HG02623 (cell line): ENCODE data around the gene NPM1.
"Not testable (repeated sequence)": the region's sequence is repeated elsewhere in the genome, so short reads cannot be mapped to it uniquely, and the experiment has no call there.

Experiments
- ATAC-seq: cut with Tn5 transposase; IDR thresholded peaks from one replicate; pipeline ENCODE4 v1.9.1; 2021; ENCODE audit warnings: moderate library complexity; ENCODE audit not compliant: unreplicated experiment

NPM1 gene

GRCh38 chr5:171386006-171386671 lies 1.5 kb upstream of the NPM1 start:
- ATAC-seq = no peak

DNA sequence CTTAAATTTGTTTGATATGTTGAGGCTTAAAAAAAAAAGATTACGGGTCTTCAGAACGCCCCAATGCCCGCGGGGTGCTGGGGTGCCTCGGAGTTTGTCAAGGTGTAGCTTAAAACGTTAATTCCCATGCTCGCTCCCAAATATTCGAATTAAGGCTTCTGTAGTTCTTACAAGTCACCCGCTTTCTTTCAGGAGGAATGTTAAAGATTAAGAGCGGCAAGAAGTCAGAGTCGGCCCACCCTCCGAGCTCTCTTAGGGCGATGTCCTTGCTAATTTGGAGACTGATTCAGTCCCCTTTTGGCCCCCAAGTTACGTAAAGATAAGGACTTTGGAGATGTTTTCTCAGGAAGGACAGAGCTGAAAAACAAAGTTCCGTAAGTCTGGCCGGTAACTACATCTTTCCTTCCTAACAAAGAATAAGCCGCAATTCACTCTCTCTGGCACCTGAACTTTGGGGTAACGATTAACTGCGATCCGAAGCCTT lies 746 bp upstream of the NPM1 start:
- ATAC-seq = no peak

GRCh38 chr5:171387970-171388815 lies 544 bp downstream of the NPM1 start:
- peak; percentile 30 for ATAC-seq

- ATAC-seq = no peak
Observed at GRCh38 chr5:171388816-171389168, 1.1 kb downstream of the NPM1 start.

DNA sequence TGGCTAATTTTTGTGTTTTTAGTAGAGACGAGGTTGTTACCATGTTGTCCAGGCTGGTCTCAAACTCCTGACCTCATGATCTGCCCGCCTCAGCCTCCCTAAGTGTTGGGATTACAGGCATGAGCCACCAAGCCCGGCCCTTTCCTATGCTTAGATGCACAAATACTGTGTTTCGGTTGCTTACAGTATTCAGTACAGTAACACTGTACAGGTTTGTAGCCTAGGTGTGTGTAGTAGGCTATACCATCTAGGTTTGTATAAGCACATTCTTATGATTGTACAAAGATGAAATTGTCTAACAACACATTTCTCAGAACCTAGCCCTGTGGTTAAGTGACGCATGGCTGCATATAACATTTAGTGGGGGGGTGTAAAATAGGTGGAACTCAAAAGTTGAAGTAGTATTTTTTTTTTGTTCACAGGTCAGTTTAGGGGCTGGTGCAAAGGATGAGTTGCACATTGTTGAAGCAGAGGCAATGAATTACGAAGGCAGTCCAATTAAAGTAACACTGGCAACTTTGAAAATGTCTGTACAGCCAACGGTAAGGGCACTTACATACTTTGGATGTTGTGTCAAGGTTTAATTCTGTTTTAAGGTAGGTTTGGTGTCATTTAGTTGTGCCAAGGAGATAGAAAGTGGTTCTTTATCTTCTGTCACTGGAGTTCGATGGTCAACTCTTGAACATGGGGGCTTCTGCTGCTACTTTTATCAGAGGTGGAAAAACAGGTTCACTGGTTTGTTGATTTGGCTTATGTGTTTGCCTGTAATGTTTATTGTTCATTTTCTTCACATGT lies 3.4 kb downstream of the NPM1 start:
- ATAC-seq = no peak

GRCh38 chr5:171391996-171392577 lies 4.4 kb downstream of the NPM1 start:
- ATAC-seq = no peak

GRCh38 chr5:171392585-171393159 lies 5.0 kb downstream of the NPM1 start:
- no peak for ATAC-seq

DNA sequence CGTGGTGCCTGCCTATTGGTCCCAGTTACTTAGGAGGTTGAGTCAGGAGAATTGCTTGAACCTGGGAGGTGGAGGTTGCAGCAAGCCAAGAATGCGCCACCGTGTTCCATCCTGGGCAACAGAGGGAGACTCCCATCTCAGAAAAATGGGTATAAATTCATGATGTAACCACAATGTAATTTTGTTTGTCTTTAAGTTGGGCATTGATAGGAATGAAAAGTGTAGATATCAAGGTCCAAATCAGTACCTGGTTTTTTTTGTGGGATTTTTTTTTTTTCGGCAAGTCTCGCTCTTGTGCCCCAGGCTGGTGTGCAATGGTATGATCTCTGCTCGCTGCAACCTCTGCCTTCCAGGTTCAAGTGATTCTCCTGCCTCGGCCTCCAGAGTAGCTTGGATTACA lies 7.4 kb downstream of the NPM1 start:
- no peak for ATAC-seq

- not testable (repeated sequence) for ATAC-seq
Observed at GRCh38 chr5:171396583-171396982, 8.9 kb downstream of the NPM1 start.

DNA sequence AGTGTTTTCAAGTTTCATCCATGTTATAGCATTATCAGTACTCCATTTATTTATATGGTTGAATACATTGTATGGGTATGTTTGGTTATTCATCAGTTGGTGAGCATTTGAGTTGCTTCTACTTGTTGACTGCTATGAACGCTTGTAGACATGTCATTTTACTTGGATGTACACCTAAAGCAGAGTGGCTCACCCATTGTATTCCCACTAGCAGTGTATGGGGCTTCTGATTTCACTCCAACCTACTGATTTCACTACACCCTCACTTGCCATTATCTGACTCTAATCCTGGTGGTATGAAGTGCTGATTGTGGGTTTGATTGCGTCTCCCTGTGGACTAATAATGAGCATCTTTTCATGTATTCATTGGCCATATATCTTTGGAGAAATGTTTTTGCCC lies 9.5 kb downstream of the NPM1 start:
- ATAC-seq = no peak

GRCh38 chr5:171397599-171397998 lies 9.9 kb downstream of the NPM1 start:
- no peak for ATAC-seq

- ATAC-seq = not testable (repeated sequence)
Observed at GRCh38 chr5:171398660-171399059, 11.0 kb downstream of the NPM1 start.

DNA sequence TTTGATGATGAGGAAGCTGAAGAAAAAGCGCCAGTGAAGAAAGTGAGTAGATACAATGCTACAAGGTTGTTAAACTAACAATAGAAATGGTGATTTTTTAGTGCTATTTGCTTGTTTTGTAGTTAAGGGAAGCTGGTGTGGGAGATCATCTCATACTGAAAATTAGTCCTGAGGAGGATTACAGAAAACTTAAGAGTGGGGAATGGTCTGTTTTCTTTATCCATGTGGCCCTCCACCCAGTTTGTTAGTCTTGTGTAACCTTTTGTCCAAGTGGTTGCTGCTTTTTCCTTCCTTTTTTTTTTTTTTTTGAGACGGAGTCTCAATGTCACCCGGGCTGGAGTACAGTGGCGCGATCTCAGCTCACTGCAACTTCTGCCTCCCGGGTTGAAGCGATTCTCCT lies 12.5 kb downstream of the NPM1 start:
- ATAC-seq = no peak

GRCh38 chr5:171401167-171401947 lies 13.7 kb downstream of the NPM1 start:
- ATAC-seq = no peak

GRCh38 chr5:171402751-171403150 lies 15.1 kb downstream of the NPM1 start:
- ATAC-seq = not testable (repeated sequence)

GRCh38 chr5:171405615-171406014 lies 18.0 kb downstream of the NPM1 start:
- ATAC-seq = no peak

DNA sequence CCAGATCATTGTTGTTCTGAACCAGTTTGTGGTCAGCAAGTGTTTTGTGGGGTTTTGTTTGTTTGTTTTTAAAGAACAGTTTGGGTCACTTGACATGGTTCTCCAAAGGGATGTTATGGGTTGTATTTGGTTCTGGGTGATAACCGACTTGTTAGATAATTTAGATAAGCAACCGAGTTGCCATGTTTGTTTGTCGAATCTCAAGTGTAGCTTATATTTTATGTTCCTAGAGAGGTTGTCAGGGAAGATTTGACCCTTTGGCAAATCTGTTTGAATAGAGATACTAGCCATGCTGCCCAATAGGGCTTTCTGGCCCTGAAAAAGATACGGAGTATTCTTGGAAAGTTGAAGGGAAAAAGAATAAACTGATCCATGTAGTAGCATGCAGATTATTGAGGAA lies 19.6 kb downstream of the NPM1 start:
- ATAC-seq = no peak

GRCh38 chr5:171409164-171410136 lies 21.8 kb downstream of the NPM1 start:
- no peak for ATAC-seq

DNA sequence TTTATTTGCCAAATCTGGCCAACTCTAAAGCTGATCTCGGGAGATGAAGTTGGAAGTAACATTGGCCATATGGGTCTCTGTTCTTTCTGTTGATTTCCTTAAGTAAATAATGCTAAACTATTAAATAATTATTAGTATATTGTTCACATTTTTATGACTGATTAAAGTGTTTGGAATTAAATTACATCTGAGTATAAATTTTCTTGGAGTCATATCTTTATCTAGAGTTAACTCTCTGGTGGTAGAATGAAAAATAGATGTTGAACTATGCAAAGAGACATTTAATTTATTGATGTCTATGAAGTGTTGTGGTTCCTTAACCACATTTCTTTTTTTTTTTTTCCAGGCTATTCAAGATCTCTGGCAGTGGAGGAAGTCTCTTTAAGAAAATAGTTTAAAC lies 22.5 kb downstream of the NPM1 start:
- ATAC-seq = no peak
